A549 (cell line): Measurements from ENCODE around the gene AGXT.

Experiments
- CBX2 ChIP-seq: fragments of 200-600 bp; sonication (generic); IDR thresholded peaks from 2 replicates; pipeline ENCODE4 v1.6.1; 2016; ENCODE audit warnings: low read depth, mild to moderate bottlenecking, borderline replicate concordance
- CHD4 ChIP-seq: fragments of 200-600 bp; sonication (generic); IDR thresholded peaks from 2 replicates; pipeline ENCODE4 v1.6.1; 2016; ENCODE audit warnings: antibody characterized with exemption, mild to moderate bottlenecking, borderline replicate concordance
- EP300 ChIP-seq, 2 experiments: fragments of >200 bp; sonication (Bioruptor Twin); formaldehyde crosslinking; IDR thresholded peaks; 2 replicates in 1 of 2; 3 replicates in 1 of 2; pipeline ENCODE4 v1.6.1; 2016 to 2017
- FOSL2 ChIP-seq, 2 experiments: fragments of 450-650 bp in 1 of 2; fragments of >200 bp in 1 of 2; sonication (Bioruptor Twin) in 1 of 2; formaldehyde crosslinking; IDR thresholded peaks; 2 replicates each; pipeline versions ENCODE4 v1.5.0 to v1.6.1; 2016 to 2020; ENCODE audit warnings: mild to moderate bottlenecking in 1 of 2, moderate library complexity in 1 of 2
- JUNB ChIP-seq: fragments of >200 bp; sonication (Bioruptor Twin); formaldehyde crosslinking; IDR thresholded peaks from 2 replicates; pipeline ENCODE4 v1.6.1; 2016
- KDM1A ChIP-seq: fragments of 200-600 bp; sonication (generic); IDR thresholded peaks from 2 replicates; pipeline ENCODE4 v1.6.1; 2016; ENCODE audit warnings: low read depth, mild to moderate bottlenecking
- MAFK ChIP-seq: fragments of 450-650 bp; IDR thresholded peaks from 2 replicates; pipeline ENCODE4 v1.6.1; 2014; ENCODE audit not compliant: partially characterized antibody
- PHF8 ChIP-seq: fragments of 200-600 bp; sonication (generic); IDR thresholded peaks from 2 replicates; pipeline ENCODE4 v1.6.1; 2016; ENCODE audit warnings: low read depth, mild to moderate bottlenecking, antibody characterized with exemption, moderate library complexity, borderline replicate concordance
- POLR2A ChIP-seq: IDR thresholded peaks from 2 replicates; pipeline ENCODE4 v1.6.1; 2012; ENCODE audit warnings: mild to moderate bottlenecking, low read length
- RAD21 ChIP-seq, 2 experiments: fragments of >200 bp in 1 of 2; sonication (Bioruptor Twin) in 1 of 2; formaldehyde crosslinking in 1 of 2; IDR thresholded peaks in 1 of 2; conservative IDR thresholded peaks in 1 of 2; 2 replicates in 1 of 2; 3 replicates in 1 of 2; pipeline ENCODE4 v1.6.1; 2012 to 2018; ENCODE audit warnings: inconsistent platforms in 1 of 2
- RFX5 ChIP-seq: fragments of 450-650 bp; IDR thresholded peaks from 2 replicates; pipeline ENCODE4 v1.7.1; 2014; ENCODE audit warnings: antibody characterized with exemption, mild to moderate bottlenecking, moderate library complexity
- TF ChIP-seq, protein P1 (sequence below): fragments of >200 bp; sonication (Bioruptor Twin); formaldehyde crosslinking; IDR thresholded peaks from 3 replicates; pipeline ENCODE4 v1.5.1; 2016

- TF ChIP-seq, protein P1, sequence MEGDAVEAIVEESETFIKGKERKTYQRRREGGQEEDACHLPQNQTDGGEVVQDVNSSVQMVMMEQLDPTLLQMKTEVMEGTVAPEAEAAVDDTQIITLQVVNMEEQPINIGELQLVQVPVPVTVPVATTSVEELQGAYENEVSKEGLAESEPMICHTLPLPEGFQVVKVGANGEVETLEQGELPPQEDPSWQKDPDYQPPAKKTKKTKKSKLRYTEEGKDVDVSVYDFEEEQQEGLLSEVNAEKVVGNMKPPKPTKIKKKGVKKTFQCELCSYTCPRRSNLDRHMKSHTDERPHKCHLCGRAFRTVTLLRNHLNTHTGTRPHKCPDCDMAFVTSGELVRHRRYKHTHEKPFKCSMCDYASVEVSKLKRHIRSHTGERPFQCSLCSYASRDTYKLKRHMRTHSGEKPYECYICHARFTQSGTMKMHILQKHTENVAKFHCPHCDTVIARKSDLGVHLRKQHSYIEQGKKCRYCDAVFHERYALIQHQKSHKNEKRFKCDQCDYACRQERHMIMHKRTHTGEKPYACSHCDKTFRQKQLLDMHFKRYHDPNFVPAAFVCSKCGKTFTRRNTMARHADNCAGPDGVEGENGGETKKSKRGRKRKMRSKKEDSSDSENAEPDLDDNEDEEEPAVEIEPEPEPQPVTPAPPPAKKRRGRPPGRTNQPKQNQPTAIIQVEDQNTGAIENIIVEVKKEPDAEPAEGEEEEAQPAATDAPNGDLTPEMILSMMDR: no peak
- TF ChIP-seq JUNB (no peak), PHF8 (no peak), POLR2A (no peak), MAFK (no peak), CHD4 (no peak), KDM1A (no peak), RAD21 (conservative IDR thresholded peaks at IDR 0.05 in 1 of 2, IDR thresholded peaks at IDR 0.05 in 1 of 2) (no peak), CBX2 (no peak), RFX5 (no peak), EP300 (IDR thresholded peaks at IDR 0.05) (no peak), FOSL2 (IDR thresholded peaks at IDR 0.05) (no peak), FOSL2 (CRISPR knock-in tag; IDR thresholded peaks at IDR 0.05) (no peak)
These were observed 13.3 kb downstream of the AGXT start for GRCh38 chr2:240881913-240882312.
